Body of pancreas (tissue), 4 donors: Measurements from ENCODE around the gene MTR.

Experiments used
- POLR2A ChIP-seq, 3 donors: fragments of 450-650 bp; IDR thresholded peaks; one replicate each; pipeline ENCODE4 v1.6.1; 2016; ENCODE audit warnings: antibody characterized with exemption in 3 of 3, mild to moderate bottlenecking in 2 of 3
- TF ChIP-seq, protein P1 (sequence below), 7 experiments: fragments of 450-650 bp in 4 of 7; fragments of 200-600 bp in 3 of 7; sonication (generic) in 3 of 7; IDR thresholded peaks; one replicate each; pipeline ENCODE4 v1.5.1; 2016 to 2019; ENCODE audit warnings: antibody characterized with exemption in 7 of 7

DNA sequence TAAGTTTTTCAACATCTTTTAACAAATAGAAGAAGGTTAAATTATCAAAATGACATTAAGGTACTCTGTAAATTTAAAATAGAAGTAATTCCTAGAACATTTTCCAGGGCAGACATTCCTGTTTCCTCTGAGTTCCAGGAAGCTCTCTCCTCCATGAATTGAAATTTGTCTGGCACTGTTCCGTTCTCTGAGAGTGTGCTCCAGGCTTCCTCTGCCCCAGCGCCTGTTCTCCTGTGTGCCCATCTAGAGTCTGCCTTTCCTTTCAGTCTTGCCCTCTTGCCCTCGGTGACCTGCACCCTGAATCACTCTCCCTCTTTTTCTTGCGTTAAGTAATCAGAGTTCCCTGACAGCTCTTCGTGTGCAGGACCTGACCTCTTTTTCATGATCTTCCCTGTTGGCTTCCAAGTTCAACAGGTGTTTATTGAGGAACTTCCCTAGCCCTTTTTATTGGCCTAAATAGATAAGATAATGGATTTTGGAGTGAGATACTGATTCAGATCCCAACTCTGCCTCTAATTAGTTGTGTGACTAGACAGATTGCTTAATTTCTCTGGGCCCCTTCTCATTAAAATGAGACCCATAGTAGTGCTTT is 77.1 kb downstream of the MTR start:
- TF ChIP-seq, protein P1, sequence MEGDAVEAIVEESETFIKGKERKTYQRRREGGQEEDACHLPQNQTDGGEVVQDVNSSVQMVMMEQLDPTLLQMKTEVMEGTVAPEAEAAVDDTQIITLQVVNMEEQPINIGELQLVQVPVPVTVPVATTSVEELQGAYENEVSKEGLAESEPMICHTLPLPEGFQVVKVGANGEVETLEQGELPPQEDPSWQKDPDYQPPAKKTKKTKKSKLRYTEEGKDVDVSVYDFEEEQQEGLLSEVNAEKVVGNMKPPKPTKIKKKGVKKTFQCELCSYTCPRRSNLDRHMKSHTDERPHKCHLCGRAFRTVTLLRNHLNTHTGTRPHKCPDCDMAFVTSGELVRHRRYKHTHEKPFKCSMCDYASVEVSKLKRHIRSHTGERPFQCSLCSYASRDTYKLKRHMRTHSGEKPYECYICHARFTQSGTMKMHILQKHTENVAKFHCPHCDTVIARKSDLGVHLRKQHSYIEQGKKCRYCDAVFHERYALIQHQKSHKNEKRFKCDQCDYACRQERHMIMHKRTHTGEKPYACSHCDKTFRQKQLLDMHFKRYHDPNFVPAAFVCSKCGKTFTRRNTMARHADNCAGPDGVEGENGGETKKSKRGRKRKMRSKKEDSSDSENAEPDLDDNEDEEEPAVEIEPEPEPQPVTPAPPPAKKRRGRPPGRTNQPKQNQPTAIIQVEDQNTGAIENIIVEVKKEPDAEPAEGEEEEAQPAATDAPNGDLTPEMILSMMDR (IDR thresholded peaks at IDR 0.05), result no peak
- TF ChIP-seq POLR2A (IDR thresholded peaks at IDR 0.05), result no peak
